HG03135 (cell line): ENCODE measurements around the gene MAST4.
"Not testable (repeated sequence)": the region's sequence is repeated elsewhere in the genome, so short reads cannot be mapped to it uniquely, and the experiment has no call there.

Experiments used
- ATAC-seq: cut with Tn5 transposase; IDR thresholded peaks from one replicate; pipeline ENCODE4 v1.9.1; 2021; ENCODE audit warnings: mild to moderate bottlenecking, moderate library complexity; ENCODE audit not compliant: unreplicated experiment

Gene MAST4

GRCh38 chr5:67168069-67168468, 571.9 kb downstream of the MAST4 start:
- no peak for ATAC-seq

- no peak for ATAC-seq
These were observed 574.6 kb downstream of the MAST4 start for GRCh38 chr5:67170767-67171166.

GRCh38 chr5:67173351-67173750, 577.2 kb downstream of the MAST4 start:
- ATAC-seq, result not testable (repeated sequence)

GRCh38 chr5:67173959-67174358, 577.8 kb downstream of the MAST4 start:
- no peak for ATAC-seq

GRCh38 chr5:67176936-67177335, 580.7 kb downstream of the MAST4 start:
- no peak for ATAC-seq

GRCh38 chr5:67178085-67178484, 581.9 kb downstream of the MAST4 start:
- ATAC-seq, result no peak

GRCh38 chr5:67178966-67179365, 582.8 kb downstream of the MAST4 start:
- no peak for ATAC-seq

GRCh38 chr5:67179697-67180361, 583.6 kb downstream of the MAST4 start:
- no peak for ATAC-seq

- ATAC-seq, result no peak
These were observed 585.5 kb downstream of the MAST4 start for GRCh38 chr5:67181648-67182221.

- no peak for ATAC-seq
These were observed 586.2 kb downstream of the MAST4 start for GRCh38 chr5:67182301-67182790.

- ATAC-seq, result no peak
These were observed 587.7 kb downstream of the MAST4 start for GRCh38 chr5:67183859-67184258.

- ATAC-seq, result no peak
These were observed 591.0 kb downstream of the MAST4 start for GRCh38 chr5:67187006-67187715.

- ATAC-seq, result no peak
These were observed 592.3 kb downstream of the MAST4 start for GRCh38 chr5:67188274-67189078.

GRCh38 chr5:67189079-67189354, 592.8 kb downstream of the MAST4 start:
- no peak for ATAC-seq

GRCh38 chr5:67189931-67190330, 593.7 kb downstream of the MAST4 start:
- no peak for ATAC-seq

- no peak for ATAC-seq
These were observed 594.2 kb downstream of the MAST4 start for GRCh38 chr5:67190410-67190809.

GRCh38 chr5:67190861-67191260, 594.7 kb downstream of the MAST4 start:
- ATAC-seq, result no peak

GRCh38 chr5:67192719-67193438, 596.7 kb downstream of the MAST4 start:
- ATAC-seq, result no peak

- ATAC-seq, result no peak
These were observed 597.2 kb downstream of the MAST4 start for GRCh38 chr5:67193439-67193807.

GRCh38 chr5:67194166-67194565, 598.0 kb downstream of the MAST4 start:
- ATAC-seq, result no peak
